NT2/D1 (cell line): ENCODE results near the gene TMEM163.

Source experiments
- YY1 ChIP-seq: IDR thresholded peaks from 2 replicates; pipeline ENCODE4 v1.6.1; 2011; ENCODE audit not compliant: insufficient read length, insufficient read depth
- ZNF274 ChIP-seq: IDR thresholded peaks from 2 replicates; pipeline ENCODE4 v1.6.1; 2011; ENCODE audit warnings: mild to moderate bottlenecking, low read depth, low read length

DNA sequence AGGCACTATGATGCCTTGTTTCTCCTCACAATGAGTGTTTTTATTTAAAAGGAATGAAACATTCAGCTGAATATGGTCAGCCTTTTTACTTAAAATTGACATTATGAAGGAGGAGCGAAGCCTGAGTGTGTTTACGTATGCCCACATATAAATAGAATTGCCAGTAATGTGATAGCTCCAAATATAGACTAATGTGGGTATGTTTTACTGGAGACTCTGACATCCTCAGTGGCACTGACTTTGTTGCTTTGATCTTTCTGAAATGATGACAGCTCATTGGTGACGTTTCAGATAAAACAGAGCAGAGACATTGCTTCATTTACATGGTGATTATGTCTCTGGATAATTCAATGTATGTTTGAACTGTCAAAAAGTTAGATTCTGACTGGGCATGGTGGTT lies 297.9 kb downstream of the TMEM163 start:
- no peak for TF ChIP-seq ZNF274
- TF ChIP-seq YY1: no peak
